K562 (cell line): ENCODE results near the gene PDLIM7. TPM values are rescaled to one million over a fixed set of nuclear protein-coding genes. Genes with fewer than 3 reads are reported as not detected.
A peak's percentile ranks its signal among the peaks of the same experiment; 100 is the strongest.

ENCODE experiments used
- CEBPG ChIP-seq, 3 experiments: fragments of 200-800 bp in 1 of 3; sonication (Bioruptor generic) in 1 of 3; sonication (generic) in 1 of 3; formaldehyde crosslinking in 1 of 3; IDR thresholded peaks in 2 of 3; conservative IDR thresholded peaks in 1 of 3; 2 replicates each; pipeline versions ENCODE4 v1.6.1 to v1.8.0; 2016 to 2022; ENCODE audit warnings: missing compliant biosample characterization in 2 of 3, missing genetic modification characterization in 2 of 3, mild to moderate bottlenecking in 1 of 3, missing genetic modification reagents in 1 of 3
- CHAMP1 ChIP-seq: fragments of 450-650 bp; IDR thresholded peaks from 2 replicates; pipeline ENCODE4 v1.6.1; 2016; ENCODE audit warnings: mild to moderate bottlenecking
- FOXK2 ChIP-seq, 2 experiments: fragments of 450-650 bp; IDR thresholded peaks in 1 of 2; conservative IDR thresholded peaks in 1 of 2; 2 replicates each; pipeline ENCODE4 v1.6.1; 2016; ENCODE audit warnings: low read depth in 2 of 2, mild to moderate bottlenecking in 1 of 2
- GABPB1 ChIP-seq: sonication (generic); formaldehyde crosslinking; IDR thresholded peaks from 2 replicates; pipeline ENCODE4 v1.8.0; 2022; ENCODE audit warnings: mild to moderate bottlenecking, missing genetic modification reagents
- HINFP ChIP-seq: fragments of 450-650 bp; conservative IDR thresholded peaks from 2 replicates; pipeline ENCODE4 v1.6.1; 2016; ENCODE audit warnings: missing genetic modification characterization, low read depth, mild to moderate bottlenecking, control low read depth, missing compliant biosample characterization
- IRF2 ChIP-seq: sonication (generic); formaldehyde crosslinking; IDR thresholded peaks from 2 replicates; pipeline ENCODE4 v1.8.1; 2022; ENCODE audit warnings: mild to moderate bottlenecking, missing genetic modification reagents
- KDM2B ChIP-seq: fragments of 250-450 bp; sonication (Bioruptor Pico); IDR thresholded peaks from 2 replicates; pipeline ENCODE4 v1.8.0; 2021; ENCODE audit warnings: mild to moderate bottlenecking, moderate library complexity
- MIER1 ChIP-seq: fragments of 450-650 bp; IDR thresholded peaks from 2 replicates; pipeline ENCODE4 v1.6.1; 2016; ENCODE audit warnings: antibody characterized with exemption, mild to moderate bottlenecking, low read depth
- NFE2 ChIP-seq: IDR thresholded peaks from 2 replicates; pipeline ENCODE4 v1.6.1; 2014; ENCODE audit warnings: antibody characterized with exemption, low read depth
- NR0B1 ChIP-seq: fragments of 450-650 bp; IDR thresholded peaks from one replicate; pipeline ENCODE4 v1.6.1; 2018; ENCODE audit warnings: mild to moderate bottlenecking, moderate library complexity; ENCODE audit not compliant: partially characterized antibody
- NR3C1 ChIP-seq: sonication (generic); formaldehyde crosslinking; IDR thresholded peaks from 2 replicates; pipeline ENCODE4 v1.8.1; 2022; ENCODE audit warnings: missing genetic modification reagents
- SMC3 ChIP-seq: conservative IDR thresholded peaks from 2 replicates; pipeline ENCODE4 v1.6.1; 2011; ENCODE audit warnings: low read depth, low read length, improper control_type of control experiment; ENCODE audit not compliant: insufficient read depth
- SRF ChIP-seq, 2 experiments: fragments of 250-450, 450-650 bp in 1 of 2; sonication (Bioruptor Pico) in 1 of 2; sonication (generic) in 1 of 2; formaldehyde crosslinking; IDR thresholded peaks; 2 replicates each; pipeline versions ENCODE4 v1.5.0 to v1.5.1; 2020 to 2022; ENCODE audit warnings: mild to moderate bottlenecking in 1 of 2, missing genetic modification reagents in 1 of 2
- YY1 ChIP-seq, 3 experiments: IDR thresholded peaks; 2 replicates each; pipeline ENCODE4 v1.6.1; 2011; ENCODE audit warnings: low read length in 2 of 3, mild to moderate bottlenecking in 2 of 3, moderate library complexity in 2 of 3, borderline replicate concordance in 1 of 3, control low read depth in 1 of 3, low read depth in 1 of 3; ENCODE audit not compliant: insufficient read depth in 3 of 3, insufficient replicate concordance in 2 of 3, control insufficient read depth in 1 of 3, insufficient read length in 1 of 3; ENCODE audit errors: extremely low read depth in 1 of 3
- ZBTB7A ChIP-seq: IDR thresholded peaks from 2 replicates; pipeline ENCODE4 v1.6.1; 2011; ENCODE audit warnings: low read depth, mild to moderate bottlenecking, low read length, moderate library complexity, borderline replicate concordance; ENCODE audit not compliant: control insufficient read depth
- ZEB2 ChIP-seq: fragments of 450-650 bp; IDR thresholded peaks from 2 replicates; pipeline ENCODE4 v1.6.1; 2016
- ZNF197 ChIP-seq: fragments of 200-800 bp; sonication (Bioruptor generic); IDR thresholded peaks from 2 replicates; pipeline ENCODE4 v1.6.1; 2016; ENCODE audit warnings: low read depth, missing genetic modification characterization, missing compliant biosample characterization
- ZNF316 ChIP-seq: fragments of 450-650 bp; IDR thresholded peaks from 2 replicates; pipeline ENCODE4 v1.6.1; 2016
- ZNF561 ChIP-seq: fragments of 450-650 bp; formaldehyde crosslinking; conservative IDR thresholded peaks from 2 replicates; pipeline ENCODE4 v1.4.0; 2020; ENCODE audit warnings: mild to moderate bottlenecking, moderate library complexity
- ZZZ3 ChIP-seq: fragments of 450-650 bp; IDR thresholded peaks from 2 replicates; pipeline ENCODE4 v1.6.1; 2016; ENCODE audit warnings: antibody characterized with exemption, mild to moderate bottlenecking, moderate library complexity
- polyA plus RNA-seq, 8 experiments: library from polyadenylated mRNA; depleted of rRNA in 4 of 8; stranded (reverse) in 5 of 8; unstranded in 3 of 8; fragments of >200 nt; fragmentation: Nextera tagmentation in 2 of 8; fragmentation: Illumina TruSeq in 1 of 8; extraction: Ambion mirVana in 2 of 8; extraction: Trizol in 1 of 8; gene quantifications; 2 replicates each; pipeline versions ENCODE4 v1.2.1 to v1.2.3, GENCODE V29; 2011 to 2014; ENCODE audit warnings: inconsistent platforms in 1 of 8, missing spikeins in 1 of 8
- total RNA-seq, 7 experiments: library from RNA; depleted of rRNA in 6 of 7; stranded (reverse); fragments of >200 nt in 6 of 7; fragmentation: Illumina TruSeq in 2 of 7; extraction: Trizol in 2 of 7; gene quantifications; 2 replicates each; pipeline versions ENCODE4 v1.2.1 to v1.2.3, GENCODE V29; 2011 to 2021; ENCODE audit warnings: low replicate concordance in 1 of 7

PDLIM7 gene
- total and polyA plus RNA-seq, 9 of the 15 experiments (the other 6 are each of a cell fraction or from before 2014, with no cell fraction given) = 2.1 to 124 (median 32.6) TPM

GRCh38 chr5:177455036-177455660, 42.3 kb downstream of the PDLIM7 start (continued):
- TF ChIP-seq CEBPG (CRISPR knock-in tag; IDR thresholded peaks at IDR 0.05) (no peak), CEBPG (tag; conservative IDR thresholded peaks at IDR 0.05 in 1 of 2, IDR thresholded peaks at IDR 0.05 in 1 of 2) (no peak), ZNF316 (no peak), ZBTB7A (peak; percentile 75), CHAMP1 (no peak), ZZZ3 (no peak), SRF (CRISPR knock-in tag; IDR thresholded peaks at IDR 0.05) (no peak), YY1 (IDR thresholded peaks at IDR 0.05; ENCODE audit: borderline replicate concordance in 1 of 3, control insufficient read depth in 1 of 3, extremely low read depth in 1 of 3, insufficient read depth in 3 of 3, insufficient read length in 1 of 3, insufficient replicate concordance in 2 of 3, low read depth in 1 of 3, low read length in 2 of 3) (peak in 2 of 3 experiments; percentile 63 to 67), FOXK2 (conservative IDR thresholded peaks at IDR 0.05 in 1 of 2, IDR thresholded peaks at IDR 0.05 in 1 of 2; ENCODE audit: low read depth in 2 of 2) (no peak), HINFP (tag) (no peak), ZNF561 (CRISPR knock-in tag) (no peak), ZEB2 (peak; percentile 92), ZNF197 (CRISPR knock-in tag) (no peak), SMC3 (peak; percentile 42; the same call in 1 of the 2 replicates), IRF2 (CRISPR knock-in tag) (peak; percentile 28; the same call in 1 of the 2 replicates), NR0B1 (no peak), MIER1 (no peak), NFE2 (peak; percentile 14; the same call in 1 of the 2 replicates), KDM2B (no peak), GABPB1 (CRISPR knock-in tag) (peak; percentile 93), NR3C1 (peak; percentile 69)
